ENCODE results near the gene ARFGAP1.

The ARFGAP1 gene

GRCh38 chr20:63272105-63273058 is at the start of gene ARFGAP1:
ARFGAP1 (plus strand) TSS chr20:63272813; CDS start chr20:63275581, 2,768 bp downstream.
- peak; percentile 90 for DNase-seq

- DNase-seq: peak; percentile 59
These were observed 49.3 kb upstream of the ARFGAP1 start for GRCh38 chr20:63223121-63223825.

GRCh38 chr20:63223826-63224207 is 48.8 kb upstream of the ARFGAP1 start:
- DNase-seq: no peak

- DNase-seq: no peak
These were observed 48.1 kb upstream of the ARFGAP1 start for GRCh38 chr20:63224412-63225081.

- DNase-seq: no peak
These were observed 47.5 kb upstream of the ARFGAP1 start for GRCh38 chr20:63225082-63225454.

GRCh38 chr20:63226042-63226943 is 46.3 kb upstream of the ARFGAP1 start:
- DNase-seq: no peak

- DNase-seq: no peak
These were observed 45.4 kb upstream of the ARFGAP1 start for GRCh38 chr20:63227260-63227659.

GRCh38 chr20:63228806-63229205 is 43.8 kb upstream of the ARFGAP1 start:
- DNase-seq: no peak

GRCh38 chr20:63230800-63231268 is 41.8 kb upstream of the ARFGAP1 start:
- DNase-seq: peak; percentile 24

- no peak for DNase-seq
These were observed 40.2 kb upstream of the ARFGAP1 start for GRCh38 chr20:63232235-63233060.

- no peak for DNase-seq
These were observed 39.6 kb upstream of the ARFGAP1 start for GRCh38 chr20:63233061-63233344.

- no peak for DNase-seq
These were observed 38.7 kb upstream of the ARFGAP1 start for GRCh38 chr20:63233924-63234323.

- peak; percentile 48 for DNase-seq
These were observed 37.8 kb upstream of the ARFGAP1 start for GRCh38 chr20:63234693-63235398.

- DNase-seq: no peak
These were observed 37.1 kb upstream of the ARFGAP1 start, which contains the start of gene BIRC7 for GRCh38 chr20:63235399-63235983. BIRC7 (plus strand) TSS chr20:63235905; CDS start chr20:63236097, 192 bp downstream.

- DNase-seq: no peak
These were observed 36.3 kb upstream of the ARFGAP1 start for GRCh38 chr20:63236116-63236837.

GRCh38 chr20:63238031-63238430 is 34.6 kb upstream of the ARFGAP1 start:
- DNase-seq: no peak

- DNase-seq: no peak
These were observed 34.0 kb upstream of the ARFGAP1 start for GRCh38 chr20:63238514-63239125.

- no peak for DNase-seq
These were observed 33.2 kb upstream of the ARFGAP1 start for GRCh38 chr20:63239431-63239830.

GRCh38 chr20:63240004-63240403 is 32.6 kb upstream of the ARFGAP1 start:
- no peak for DNase-seq

Measured in CD4-positive, alpha-beta T cell treated with Interleukin-6 for 4 hours (primary cell).